GM23338 (cell line): Measurements from ENCODE around the gene CSF2. TPM values are rescaled to one million over a fixed set of nuclear protein-coding genes. Genes with fewer than 3 reads are reported as not detected.

ENCODE experiments used
- ATAC-seq: fragments of 200-7000 bp; cut with Tn5 transposase; 3 replicates; pipeline ENCODE4 v1.9.1; 2020
- DNase-seq: peaks from one replicate; pipeline ENCODE4 v3.0.0-alpha.2; 2015; ENCODE audit warnings: low spot score
- H2AFZ ChIP-seq: fragments of 200-600 bp; sonication (generic); 2 replicates; pipeline ENCODE4 v1.8.0; 2016; ENCODE audit warnings: antibody characterized with exemption, mild to moderate bottlenecking, moderate library complexity
- H3F3A ChIP-seq: fragments of 200-600 bp; sonication (generic); replicated peaks from 2 replicates; pipeline ENCODE4 v1.8.0; 2017; ENCODE audit warnings: antibody characterized with exemption, mixed run types, low read depth
- H3K27ac ChIP-seq: fragments of 200-600 bp; sonication (generic); 2 replicates; pipeline ENCODE4 v1.6.1; 2016; ENCODE audit warnings: low read depth
- H3K27me3 ChIP-seq: fragments of 200-600 bp; sonication (generic); 2 replicates; pipeline ENCODE4 v1.8.0; 2016; ENCODE audit warnings: mild to moderate bottlenecking, mixed run types, moderate library complexity; ENCODE audit not compliant: insufficient read depth
- H3K36me3 ChIP-seq: fragments of 200-600 bp; sonication (generic); 2 replicates; pipeline ENCODE4 v1.8.0; 2016; ENCODE audit warnings: mild to moderate bottlenecking; ENCODE audit not compliant: insufficient read depth
- H3K4me1 ChIP-seq: fragments of 200-600 bp; sonication (generic); 2 replicates; pipeline ENCODE4 v1.8.0; 2016; ENCODE audit warnings: mild to moderate bottlenecking, moderate library complexity; ENCODE audit not compliant: insufficient read depth
- H3K4me2 ChIP-seq: fragments of 200-600 bp; sonication (generic); 2 replicates; pipeline ENCODE4 v1.7.1; 2017; ENCODE audit warnings: mixed run types
- H3K4me3 ChIP-seq: fragments of 200-600 bp; sonication (generic); 2 replicates; pipeline ENCODE4 v1.6.1; 2016; ENCODE audit warnings: mixed run types
- H3K79me2 ChIP-seq: fragments of 200-600 bp; sonication (generic); replicated peaks from 2 replicates; pipeline ENCODE4 v1.8.0; 2017; ENCODE audit warnings: mild to moderate bottlenecking; ENCODE audit not compliant: insufficient read depth
- H3K9me2 ChIP-seq: fragments of 200-600 bp; sonication (generic); 2 replicates; pipeline ENCODE4 v1.8.0; 2017; ENCODE audit not compliant: insufficient read depth
- H4K20me1 ChIP-seq: fragments of 200-600 bp; sonication (generic); replicated peaks from 2 replicates; pipeline ENCODE4 v1.8.0; 2017; ENCODE audit warnings: mild to moderate bottlenecking; ENCODE audit not compliant: insufficient read depth
- H3K27ac Mint-ChIP-seq: 2 replicates; pipeline ENCODE4 v1.8.0; 2020; ENCODE audit warnings: inconsistent platforms, mild to moderate bottlenecking, moderate library complexity, mixed read lengths
- H3K27me3 Mint-ChIP-seq: 3 replicates; pipeline ENCODE4 v1.8.0; 2022; ENCODE audit warnings: low read depth, mild to moderate bottlenecking, moderate library complexity, mixed read lengths, inconsistent platforms; ENCODE audit not compliant: insufficient read depth, poor library complexity
- H3K36me3 Mint-ChIP-seq: 3 replicates; pipeline ENCODE4 v1.8.0; 2021; ENCODE audit warnings: low read depth, mild to moderate bottlenecking, inconsistent platforms, moderate library complexity, mixed read lengths
- H3K4me1 Mint-ChIP-seq: 3 replicates; pipeline ENCODE4 v1.8.0; 2020; ENCODE audit warnings: mild to moderate bottlenecking, inconsistent platforms, mixed read lengths
- H3K4me3 Mint-ChIP-seq: 3 replicates; pipeline ENCODE4 v1.8.0; 2021; ENCODE audit warnings: moderate library complexity, mild to moderate bottlenecking, inconsistent platforms, mixed read lengths
- H3K9me3 Mint-ChIP-seq: 3 replicates; pipeline ENCODE4 v1.8.0; 2020; ENCODE audit warnings: moderate library complexity, mild to moderate bottlenecking, inconsistent platforms, mixed read lengths
- CTCF ChIP-seq, 2 experiments: fragments of 200-600 bp in 1 of 2; sonication (generic) in 1 of 2; conservative IDR thresholded peaks; 2 replicates each; pipeline versions ENCODE4 v1.5.1 to v1.6.1; 2016 to 2017; ENCODE audit warnings: antibody characterized with exemption in 2 of 2, low read depth in 2 of 2, mild to moderate bottlenecking in 2 of 2, moderate library complexity in 1 of 2
- ETS1 ChIP-seq: IDR thresholded peaks from 2 replicates; pipeline ENCODE4 v1.6.1; 2016; ENCODE audit warnings: antibody characterized with exemption
- EZH2 ChIP-seq: fragments of 200-600 bp; sonication (generic); IDR thresholded peaks from one replicate; pipeline ENCODE4 v1.8.0; 2017; ENCODE audit warnings: antibody characterized with exemption, mild to moderate bottlenecking, low read depth; ENCODE audit not compliant: unreplicated experiment
- NANOG ChIP-seq: IDR thresholded peaks from 2 replicates; pipeline ENCODE4 v1.6.1; 2016; ENCODE audit warnings: antibody characterized with exemption, borderline replicate concordance
- POLR2AphosphoS5 ChIP-seq: IDR thresholded peaks from 2 replicates; pipeline ENCODE4 v1.6.1; 2016; ENCODE audit warnings: antibody characterized with exemption, low read depth
- ZNF114 ChIP-seq: fragments of 250-450 bp; sonication (Bioruptor Pico); IDR thresholded peaks from 2 replicates; pipeline ENCODE4 v1.5.0; 2020; ENCODE audit warnings: mild to moderate bottlenecking, moderate library complexity
- ZNF462 ChIP-seq: fragments of 250-450 bp; sonication (Bioruptor Pico); IDR thresholded peaks from 2 replicates; pipeline ENCODE4 v1.5.0; 2020; ENCODE audit warnings: mild to moderate bottlenecking, moderate library complexity
- polyA plus RNA-seq: library from polyadenylated mRNA; unstranded; fragments of >200 nt; fragmentation: Nextera tagmentation; extraction: Ambion mirVana; gene quantifications from 2 replicates; pipeline ENCODE4 v1.2.1, GENCODE V29; 2016
- total RNA-seq: library from RNA; depleted of rRNA; stranded (reverse); fragments of >200 nt; shearing (Covaris generic); gene quantifications from 2 replicates; pipeline ENCODE4 v1.2.3, GENCODE V29; 2014

The CSF2 gene
- total and polyA plus RNA-seq, 2 experiments from 2014 or later, result not detected

GRCh38 chr5:132094393-132095076, 20.9 kb downstream of the CSF2 start:
- H3K9me3 Mint-ChIP-seq, result no peaks in the 10 kb centered on the region
- Histone ChIP-seq H4K20me1 (no peaks in the 10 kb centered on the region), H3K4me3 (no peak overlapping the region), H3K79me2 (no peaks in the 10 kb centered on the region), H3K27me3 (no peaks in the 10 kb centered on the region), H3F3A (no peaks in the 10 kb centered on the region), H3K4me1 (no peaks in the 10 kb centered on the region), H2AFZ (no peak overlapping the region), H3K4me2 (no peak overlapping the region), H3K9me2 (no peaks in the 10 kb centered on the region; the same call in 1 of the 2 replicates), H3K36me3 (no peaks in the 10 kb centered on the region), H3K27ac (no peak overlapping the region)
- H3K4me3 Mint-ChIP-seq, result no peak overlapping the region
- DNase-seq (no peak), ATAC-seq (no peak)
- H3K4me1 Mint-ChIP-seq, result no peaks in the 10 kb centered on the region; the same call in 2 of the 3 replicates
- H3K27me3 Mint-ChIP-seq, result peaks cover 1% of the 10 kb centered on the region
- no peak overlapping the region for H3K27ac Mint-ChIP-seq
- TF ChIP-seq EZH2 (no peak), ETS1 (no peak), POLR2AphosphoS5 (no peak), ZNF114 (no peak), NANOG (no peak), ZNF462 (CRISPR knock-in tag) (no peak), CTCF (conservative IDR thresholded peaks at IDR 0.05; ENCODE audit: low read depth in 2 of 2) (no peak)
- H3K36me3 Mint-ChIP-seq, result no peaks in the 10 kb centered on the region
